ENCODE data around the gene SFI1. TPM values are rescaled to one million over a fixed set of nuclear protein-coding genes. Genes with fewer than 3 reads are reported as not detected.
"Not testable (repeated sequence)": the region's sequence is repeated elsewhere in the genome, so short reads cannot be mapped to it uniquely, and the experiment has no call there.

The SFI1 gene
- total RNA-seq, 2 experiments from 2014 or later: 281 to 291 TPM

DNA sequence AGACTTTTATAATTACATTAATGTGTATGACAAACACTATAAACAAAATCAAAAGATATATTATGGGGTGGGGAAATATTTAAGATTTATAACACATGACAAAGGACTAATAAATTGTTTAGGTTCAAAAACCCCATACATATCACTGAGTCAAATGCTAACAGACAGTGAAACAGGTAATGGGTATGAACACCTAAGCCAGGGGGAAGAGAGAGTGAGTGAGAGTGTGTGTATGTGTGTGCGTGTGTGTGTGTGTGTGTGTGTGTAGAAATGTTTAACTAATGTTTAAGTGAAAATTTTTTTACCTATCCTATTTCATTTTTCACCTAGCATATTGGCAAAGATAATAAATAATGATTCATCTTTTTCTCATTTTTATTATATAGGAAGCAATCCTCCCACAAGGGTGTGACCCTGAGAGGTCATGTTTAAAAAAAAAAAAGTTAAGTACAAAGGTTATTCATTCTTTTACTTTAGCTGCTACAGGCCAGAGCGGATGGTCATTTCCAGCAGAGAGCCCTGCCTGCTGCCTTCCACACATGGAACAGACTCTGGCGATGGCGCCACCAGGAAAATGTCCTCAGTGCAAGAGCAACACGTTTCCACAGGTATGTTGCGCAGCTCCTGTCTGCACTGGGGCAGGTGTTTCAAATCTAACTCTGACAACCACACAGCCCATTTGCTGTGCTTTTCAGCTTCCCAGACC is 92.8 kb downstream of the SFI1 start:
- DNase-seq: no peak
- Mint-ChIP-seq H3K36me3 (ENCODE audit: low read depth) (peaks cover 54% of the 10 kb centered on the region), H3K27ac (no peak overlapping the region), H3K9me3 (no peaks in the 10 kb centered on the region), H3K4me3 (no peak overlapping the region), H3K27me3 (no peaks in the 10 kb centered on the region), H3K4me1 (ENCODE audit: low read depth) (peaks cover 24% of the 10 kb centered on the region)
- Histone ChIP-seq H3K36me3 (ENCODE audit: insufficient read depth, low read length) (peaks cover 41% of the 10 kb centered on the region), H3K27ac (ENCODE audit: low read depth in 1 of 2, low read length in 2 of 2) (no peak overlapping the region), H3K27me3 (ENCODE audit: control insufficient read depth in 1 of 2, insufficient read depth in 2 of 2, low read length in 2 of 2) (no peaks in the 10 kb centered on the region), H3K4me1 (ENCODE audit: insufficient read depth, low read length) (peaks cover 23% of the 10 kb centered on the region), H3K9me3 (ENCODE audit: control insufficient read depth in 1 of 2, insufficient read depth in 1 of 2, low read length in 2 of 2) (no peaks in the 10 kb centered on the region), H3K4me3 (ENCODE audit: low read length) (no peak overlapping the region)
- no peak for ATAC-seq (ENCODE audit: poor library complexity)
- intact Hi-C loops (cut with DNase I, micrococcal nuclease): no loop called here
- TF ChIP-seq, protein P1, sequence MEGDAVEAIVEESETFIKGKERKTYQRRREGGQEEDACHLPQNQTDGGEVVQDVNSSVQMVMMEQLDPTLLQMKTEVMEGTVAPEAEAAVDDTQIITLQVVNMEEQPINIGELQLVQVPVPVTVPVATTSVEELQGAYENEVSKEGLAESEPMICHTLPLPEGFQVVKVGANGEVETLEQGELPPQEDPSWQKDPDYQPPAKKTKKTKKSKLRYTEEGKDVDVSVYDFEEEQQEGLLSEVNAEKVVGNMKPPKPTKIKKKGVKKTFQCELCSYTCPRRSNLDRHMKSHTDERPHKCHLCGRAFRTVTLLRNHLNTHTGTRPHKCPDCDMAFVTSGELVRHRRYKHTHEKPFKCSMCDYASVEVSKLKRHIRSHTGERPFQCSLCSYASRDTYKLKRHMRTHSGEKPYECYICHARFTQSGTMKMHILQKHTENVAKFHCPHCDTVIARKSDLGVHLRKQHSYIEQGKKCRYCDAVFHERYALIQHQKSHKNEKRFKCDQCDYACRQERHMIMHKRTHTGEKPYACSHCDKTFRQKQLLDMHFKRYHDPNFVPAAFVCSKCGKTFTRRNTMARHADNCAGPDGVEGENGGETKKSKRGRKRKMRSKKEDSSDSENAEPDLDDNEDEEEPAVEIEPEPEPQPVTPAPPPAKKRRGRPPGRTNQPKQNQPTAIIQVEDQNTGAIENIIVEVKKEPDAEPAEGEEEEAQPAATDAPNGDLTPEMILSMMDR (IDR thresholded peaks at IDR 0.05): no peak
- POLR2A ChIA-PET: interaction anchor here (0.7 kb wide), 1 partner anchor 155 kb away, joined by 6 read pairs; no protein-coding TSS in a partner anchor
- CTCF ChIA-PET: no interaction called here

GRCh38 chr22:31590161-31590560 is 93.8 kb downstream of the SFI1 start:
- H3K9me3 ChIP-seq (ENCODE audit: control insufficient read depth in 1 of 2, insufficient read depth in 1 of 2, low read length in 2 of 2); H3K4me3 Mint-ChIP-seq; ATAC-seq (ENCODE audit: poor library complexity); DNase-seq; intact Hi-C loops (cut with DNase I, micrococcal nuclease); H3K4me3 ChIP-seq (ENCODE audit: low read length); H3K9me3 Mint-ChIP-seq; H3K27ac ChIP-seq (ENCODE audit: low read depth in 1 of 2, low read length in 2 of 2); CTCF ChIA-PET; POLR2A ChIA-PET; H3K27me3 ChIP-seq (ENCODE audit: control insufficient read depth in 1 of 2, insufficient read depth in 2 of 2, low read length in 2 of 2); H3K27ac Mint-ChIP-seq; H3K27me3 Mint-ChIP-seq: not testable (repeated sequence)
- Mint-ChIP-seq H3K4me1 (ENCODE audit: low read depth) (peaks cover 14% of the 10 kb centered on the region), H3K36me3 (ENCODE audit: low read depth) (peaks cover 45% of the 10 kb centered on the region)
- Histone ChIP-seq H3K36me3 (ENCODE audit: insufficient read depth, low read length) (peaks cover 39% of the 10 kb centered on the region), H3K4me1 (ENCODE audit: insufficient read depth, low read length) (peaks cover 16% of the 10 kb centered on the region)

DNA sequence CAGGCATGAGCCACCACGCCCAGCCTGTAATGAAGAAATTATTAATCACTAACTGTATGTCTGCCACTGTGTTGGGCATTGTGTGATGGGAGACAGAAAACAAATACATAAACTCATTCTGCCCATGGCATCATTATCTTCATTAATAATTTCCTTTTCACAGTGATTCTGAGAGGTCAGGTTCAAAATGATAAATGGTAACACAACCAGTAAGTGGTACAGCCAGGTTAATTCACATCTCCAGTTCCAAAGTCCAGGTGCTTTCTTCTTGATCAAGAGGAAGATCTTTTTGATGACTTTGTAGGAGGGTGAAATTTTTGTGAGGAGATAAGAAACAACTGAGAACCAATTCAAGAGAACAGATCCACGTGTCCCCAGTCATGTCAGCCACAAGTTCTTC is 98.9 kb downstream of the SFI1 start:
- Mint-ChIP-seq H3K36me3 (ENCODE audit: low read depth) (peaks cover 34% of the 10 kb centered on the region), H3K27ac (peak overlapping the region; percentile 9)
- CTCF ChIA-PET: no interaction called here

More for the DNA sequence above, 98.9 kb downstream of the SFI1 start:
- Histone ChIP-seq H3K4me3 (ENCODE audit: low read length) (no peak overlapping the region), H3K27me3 (ENCODE audit: control insufficient read depth in 1 of 2, insufficient read depth in 2 of 2, low read length in 2 of 2) (no peaks in the 10 kb centered on the region), H3K9me3 (ENCODE audit: control insufficient read depth in 1 of 2, insufficient read depth in 1 of 2, low read length in 2 of 2) (no peaks in the 10 kb centered on the region), H3K27ac (ENCODE audit: low read depth in 1 of 2, low read length in 2 of 2) (no peak overlapping the region), H3K36me3 (ENCODE audit: insufficient read depth, low read length) (no peaks in the 10 kb centered on the region), H3K4me1 (ENCODE audit: insufficient read depth, low read length) (no peaks in the 10 kb centered on the region)
- intact Hi-C loops (cut with DNase I, micrococcal nuclease): no loop called here
- TF ChIP-seq, protein P1 (IDR thresholded peaks at IDR 0.05): no peak
- DNase-seq (no peak), ATAC-seq (ENCODE audit: poor library complexity) (no peak)
- Mint-ChIP-seq H3K4me1 (ENCODE audit: low read depth) (no peaks in the 10 kb centered on the region), H3K27me3 (no peaks in the 10 kb centered on the region), H3K9me3 (no peaks in the 10 kb centered on the region), H3K4me3 (no peak overlapping the region)
- POLR2A ChIA-PET: no interaction called here

Data from CD4-positive, alpha-beta T cell (primary cell).